HL-60/S4 treated with retinoic acid at 250 ng/mL for 4 days and 3 days (cell line): Measurements from ENCODE around the gene KCNQ1OT1.

Experiments used
- in situ Hi-C: fragments of 300-500 bp; cut with MboI; formaldehyde crosslinking; loops from 2 replicates; pipeline ENCODE4 v1.7.0; 2022; ENCODE audit warnings: low sequenced_read_pairs

KCNQ1OT1 gene

DNA sequence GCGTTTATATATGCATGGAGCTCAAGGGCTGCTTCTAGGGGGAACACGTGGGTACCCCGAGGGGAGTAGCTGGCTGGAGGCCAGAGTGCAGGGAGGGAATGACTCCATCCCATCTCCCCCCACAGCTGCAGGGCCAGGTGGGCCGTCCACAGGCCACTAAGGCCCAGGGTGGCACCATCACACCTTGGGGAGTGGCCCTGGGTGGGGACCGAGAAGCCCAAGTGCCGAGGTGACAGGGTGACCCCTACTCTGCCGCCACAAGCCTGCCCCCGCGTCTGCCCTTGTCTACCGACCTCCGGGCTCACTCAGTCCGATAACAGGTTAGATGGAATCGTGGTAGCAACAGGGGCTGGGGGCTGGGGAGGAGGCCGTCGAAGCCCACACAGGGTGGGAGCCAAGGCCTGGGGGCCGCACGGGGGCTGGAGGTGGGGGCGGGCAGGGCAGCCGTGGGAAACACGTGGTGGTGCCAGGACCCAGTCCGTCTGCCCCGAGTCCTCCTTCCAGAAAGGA, 125.7 kb downstream of the KCNQ1OT1 start:
- in situ Hi-C loops: no loop called here

DNA sequence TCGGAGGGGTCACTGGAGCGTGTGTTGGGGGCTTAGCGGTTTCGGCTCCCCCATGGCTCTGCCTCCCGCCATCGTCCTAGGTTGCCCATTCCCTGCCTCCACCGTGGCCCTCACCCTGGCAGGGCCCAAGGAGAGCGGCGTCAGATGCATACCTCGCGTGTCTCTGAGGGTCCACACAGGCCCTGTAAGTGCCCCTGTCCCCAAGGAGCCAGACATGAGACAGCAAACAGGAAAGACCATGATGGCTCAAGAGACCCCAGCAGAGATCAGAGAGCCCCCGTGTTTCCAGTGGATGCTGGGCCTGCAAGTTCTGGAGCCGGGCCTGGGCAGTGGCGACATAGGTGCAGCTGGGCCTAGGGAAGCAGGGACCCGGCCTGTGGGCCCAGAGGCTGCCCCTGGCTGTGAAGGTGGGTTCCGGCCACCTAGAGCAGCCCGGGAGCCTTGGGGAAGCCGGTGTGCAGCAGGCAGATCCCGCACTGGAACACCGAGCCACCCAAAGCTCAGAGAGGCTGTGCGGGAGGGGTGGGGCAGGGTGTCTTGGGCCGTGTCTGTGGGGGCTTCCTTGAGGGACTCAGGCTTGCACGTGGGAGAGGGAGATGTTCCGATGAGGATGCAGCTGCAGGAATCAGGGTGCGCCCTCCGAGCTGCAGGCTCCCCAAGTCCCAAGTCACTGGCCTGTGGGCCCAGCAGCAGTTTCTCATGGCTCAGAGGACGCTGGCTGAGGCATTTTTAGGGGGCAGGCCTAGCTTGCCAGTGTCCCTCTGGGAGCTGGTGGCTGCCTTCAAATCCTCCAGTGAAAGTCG, 126.4 kb downstream of the KCNQ1OT1 start:
- in situ Hi-C loops: no loop called here

DNA sequence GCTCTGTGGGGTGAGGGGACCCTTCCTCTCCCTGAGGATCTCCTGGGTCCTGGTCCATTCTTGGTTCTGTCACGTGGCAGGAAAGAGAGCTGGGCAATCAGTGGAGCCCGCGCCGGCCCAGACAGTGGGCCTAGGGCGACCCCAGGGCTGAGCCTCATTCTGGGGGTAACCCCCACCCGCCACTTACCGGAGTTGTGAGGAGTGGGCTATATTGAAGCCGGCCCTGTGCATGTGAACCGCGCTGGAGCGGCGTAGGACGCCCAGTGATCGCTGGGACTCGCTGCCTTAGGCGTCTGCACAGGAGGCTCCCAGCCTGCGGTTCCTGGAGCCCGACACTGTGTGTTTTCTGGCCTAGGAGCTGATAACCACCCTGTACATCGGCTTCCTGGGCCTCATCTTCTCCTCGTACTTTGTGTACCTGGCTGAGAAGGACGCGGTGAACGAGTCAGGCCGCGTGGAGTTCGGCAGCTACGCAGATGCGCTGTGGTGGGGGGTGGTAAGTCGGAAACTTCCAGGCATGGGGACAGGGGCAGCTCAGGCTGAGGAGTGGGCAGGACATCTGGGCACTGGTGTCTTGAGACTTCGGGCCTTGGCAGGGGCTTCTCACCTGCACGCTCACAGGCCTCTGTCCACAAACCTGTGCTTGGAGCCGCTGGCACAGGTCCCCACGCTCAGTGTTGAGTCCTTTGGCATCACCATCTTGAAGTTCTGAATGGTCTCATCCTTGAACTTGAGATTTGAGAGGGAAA, 127.1 kb downstream of the KCNQ1OT1 start:
- in situ Hi-C loops: no loop called here

DNA sequence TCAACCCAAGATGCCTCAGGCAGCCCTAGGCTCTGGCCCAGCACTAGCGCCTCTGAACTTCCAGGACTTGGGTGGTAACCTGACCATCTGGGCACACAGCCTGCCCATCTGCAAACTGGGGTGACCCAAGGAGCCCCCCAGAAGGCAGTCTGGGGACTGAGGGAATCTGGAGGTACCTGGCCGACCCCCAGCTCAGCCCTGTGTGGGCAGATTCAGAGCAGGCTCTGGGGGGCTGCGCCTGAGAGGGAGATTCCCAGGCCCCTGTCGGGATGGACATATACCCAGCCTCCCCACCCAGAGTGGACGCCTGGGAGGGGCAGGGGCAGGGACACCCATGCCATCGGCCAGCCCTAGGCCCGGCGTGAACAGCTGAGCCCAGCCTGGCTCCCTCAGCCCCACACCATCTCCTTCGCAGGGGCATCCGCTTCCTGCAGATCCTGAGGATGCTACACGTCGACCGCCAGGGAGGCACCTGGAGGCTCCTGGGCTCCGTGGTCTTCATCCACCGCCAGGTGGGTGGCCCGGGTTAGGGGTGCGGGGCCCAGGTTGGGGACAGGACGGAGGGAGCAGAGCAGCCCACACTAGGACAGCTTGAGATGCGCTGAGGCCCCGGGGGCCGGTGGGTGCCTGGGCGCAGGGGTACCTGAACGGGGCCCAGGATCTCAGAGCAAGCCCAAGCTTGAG, 128.1 kb downstream of the KCNQ1OT1 start:
- in situ Hi-C loops: no loop called here

DNA sequence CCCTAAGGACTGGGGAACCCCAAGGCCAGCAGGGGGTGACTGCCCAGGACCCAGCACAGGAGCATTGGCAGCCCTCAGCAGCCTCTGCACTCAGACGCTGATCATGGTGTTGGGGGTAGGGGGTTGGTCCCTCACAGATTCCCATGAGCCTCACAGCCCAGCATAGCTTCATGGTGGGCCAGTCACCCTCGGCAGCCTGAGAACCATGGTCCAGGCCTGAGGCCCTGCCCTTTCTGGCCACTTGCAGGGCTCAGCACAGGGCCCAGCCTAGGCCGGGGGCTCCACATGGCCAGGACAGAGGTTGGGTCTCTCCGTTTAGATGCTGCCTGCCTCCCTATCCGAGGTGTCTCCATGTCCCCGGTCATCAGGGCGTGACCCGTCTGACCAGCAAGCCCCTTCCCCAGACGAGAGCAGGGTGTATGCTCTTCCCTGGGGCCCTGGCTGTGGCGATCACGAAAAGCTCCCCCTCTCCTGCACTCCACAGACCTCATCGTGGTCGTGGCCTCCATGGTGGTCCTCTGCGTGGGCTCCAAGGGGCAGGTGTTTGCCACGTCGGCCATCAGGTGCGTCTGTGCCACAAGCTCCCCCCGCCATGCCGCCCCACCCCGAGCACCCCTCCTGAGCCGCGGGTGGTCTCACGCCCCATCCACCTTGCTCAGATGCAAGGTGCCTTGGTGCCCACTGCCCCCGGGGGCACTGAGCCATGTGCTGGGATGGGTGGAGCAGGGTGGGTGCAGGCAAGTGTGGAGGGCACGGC, 128.8 kb downstream of the KCNQ1OT1 start:
- in situ Hi-C loops: no loop called here

DNA sequence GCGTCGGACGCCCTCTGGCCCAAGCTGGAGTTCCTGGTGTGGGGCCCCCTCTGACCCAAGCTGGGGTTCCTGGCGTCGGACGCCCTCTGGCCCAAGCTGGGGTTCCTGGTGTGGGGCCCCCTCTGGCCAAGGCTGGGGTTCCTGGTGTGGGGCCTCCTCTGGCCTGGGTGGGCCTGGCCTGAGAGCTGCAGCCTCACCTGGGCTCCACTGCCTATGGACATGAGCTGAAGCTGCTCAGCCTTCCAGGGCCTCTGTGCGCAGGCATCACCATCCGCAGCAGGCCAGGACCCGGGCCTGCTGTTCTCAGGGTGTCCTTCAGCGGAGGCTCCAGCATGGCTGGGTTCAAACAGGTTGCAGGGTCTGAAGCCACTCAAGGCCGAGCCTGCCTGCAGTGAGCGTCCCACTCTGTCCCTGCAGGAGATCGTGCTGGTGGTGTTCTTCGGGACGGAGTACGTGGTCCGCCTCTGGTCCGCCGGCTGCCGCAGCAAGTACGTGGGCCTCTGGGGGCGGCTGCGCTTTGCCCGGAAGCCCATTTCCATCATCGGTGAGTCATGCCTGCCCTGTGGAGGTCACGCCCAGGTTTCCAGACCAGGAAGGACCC, 129.5 kb downstream of the KCNQ1OT1 start:
- in situ Hi-C loops: no loop called here

DNA sequence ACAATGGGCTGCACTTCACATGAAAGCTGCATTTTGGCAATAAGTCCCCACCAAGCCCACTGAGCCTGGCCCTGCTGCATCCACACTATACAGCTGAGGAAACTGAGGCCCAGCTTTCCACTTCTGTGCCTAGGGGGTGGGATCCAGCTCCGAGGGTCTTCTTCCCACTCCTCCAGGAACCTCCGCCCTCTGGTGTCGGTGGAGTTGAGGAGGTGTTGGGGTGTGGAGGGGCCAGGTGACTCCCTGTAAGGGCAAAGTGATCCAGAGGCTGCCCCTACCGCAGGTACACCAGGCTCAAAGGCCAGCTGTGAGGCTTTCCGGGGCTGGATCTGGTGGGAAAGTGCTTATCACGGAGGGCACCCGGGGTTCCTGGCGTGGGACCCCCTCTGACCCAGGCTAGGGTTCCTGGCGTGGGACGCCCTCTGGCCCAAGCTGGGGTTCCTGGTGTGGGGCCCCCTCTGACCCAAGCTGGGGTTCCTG, 130.0 kb downstream of the KCNQ1OT1 start:
- in situ Hi-C loops: no loop called here

DNA sequence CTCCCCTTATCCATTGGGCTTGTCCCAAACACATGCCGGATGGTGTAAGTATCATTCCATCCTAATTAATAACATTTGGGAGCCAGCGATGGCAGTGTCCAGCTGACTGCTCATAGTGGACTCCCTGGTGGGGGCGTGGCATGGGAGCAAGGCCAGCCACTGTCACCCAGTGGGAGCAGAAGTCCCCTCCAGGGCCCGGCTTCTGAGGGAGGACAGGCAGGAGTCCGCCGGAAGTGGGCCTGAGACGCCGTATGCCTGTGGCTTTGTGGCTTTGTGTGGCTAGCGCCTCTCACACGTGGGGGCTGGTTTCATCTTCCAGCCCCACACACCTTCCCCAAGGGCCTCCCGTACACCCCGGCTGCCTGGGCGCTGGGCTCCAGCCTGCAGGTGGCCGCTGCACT, 130.5 kb downstream of the KCNQ1OT1 start:
- in situ Hi-C loops: no loop called here

DNA sequence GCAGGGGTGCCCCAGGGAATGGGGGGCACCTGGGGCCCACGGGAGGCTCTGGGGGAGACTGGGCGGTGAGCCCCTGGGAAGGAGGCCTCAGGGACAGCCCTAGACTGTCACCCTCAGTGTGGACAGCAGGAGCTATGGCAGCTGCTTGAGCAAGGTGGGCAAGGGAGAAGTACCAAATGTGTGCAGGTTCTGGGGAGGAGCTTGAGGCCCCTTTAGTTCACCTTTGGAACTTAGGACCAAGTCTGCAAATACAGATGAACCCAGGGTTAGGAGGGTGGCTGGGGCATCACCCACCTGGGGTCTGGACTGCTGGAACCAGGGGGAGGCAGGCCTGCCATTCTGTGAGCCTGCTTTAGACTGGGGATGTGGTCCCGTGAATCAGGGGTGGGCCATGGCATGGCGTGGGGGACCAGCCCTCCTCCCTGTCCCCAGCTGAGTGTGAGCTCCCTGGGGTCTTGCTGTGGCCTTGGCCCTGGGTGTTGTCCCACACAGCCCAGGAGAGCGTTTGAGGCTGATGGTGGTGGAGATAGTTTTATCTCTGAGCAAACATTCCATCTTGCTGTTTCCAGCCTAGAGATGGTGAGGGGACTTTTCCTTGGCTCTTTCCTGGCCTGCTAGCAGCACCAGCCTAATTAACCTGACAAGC, 132.6 kb downstream of the KCNQ1OT1 start:
- in situ Hi-C loops: no loop called here

DNA sequence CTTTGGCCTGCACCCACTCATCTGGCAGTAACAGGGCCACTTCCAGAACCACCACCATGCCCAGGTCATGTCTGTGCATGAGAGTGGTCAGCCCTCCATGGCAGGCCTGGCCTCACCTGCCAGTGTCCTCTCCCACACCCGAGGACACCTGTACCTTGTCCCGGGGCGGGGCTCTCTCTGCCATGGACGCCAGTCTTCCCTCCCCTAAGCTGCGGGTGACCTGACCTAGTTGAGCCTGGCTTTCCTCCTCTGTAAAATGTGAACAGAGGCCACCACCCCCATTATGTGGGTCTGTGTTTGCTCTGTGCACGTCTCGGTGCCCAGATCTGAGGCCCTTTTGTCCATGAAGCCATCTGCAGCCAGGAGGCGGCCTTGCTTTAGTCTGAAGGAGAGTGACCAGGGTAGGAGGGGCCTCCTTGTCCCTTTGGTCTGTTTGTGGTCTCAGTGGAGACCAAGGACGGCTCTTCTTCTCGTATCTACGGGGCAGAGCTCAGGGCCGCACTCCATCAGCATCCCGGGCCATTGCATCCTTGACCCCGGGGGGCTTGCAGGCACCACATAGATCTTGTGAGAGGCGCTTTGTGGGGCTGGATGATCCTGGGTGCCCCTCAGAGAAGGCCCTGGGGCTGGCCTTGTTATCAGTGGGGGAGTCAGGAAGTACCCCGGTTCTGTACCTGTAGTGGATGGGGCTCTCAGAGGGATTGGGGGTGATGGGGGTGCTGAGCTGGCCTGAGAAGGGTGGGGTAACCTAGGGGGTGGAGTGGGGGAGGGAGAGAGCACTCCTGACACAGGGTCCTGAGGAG, 133.4 kb downstream of the KCNQ1OT1 start:
- in situ Hi-C loops: no loop called here

DNA sequence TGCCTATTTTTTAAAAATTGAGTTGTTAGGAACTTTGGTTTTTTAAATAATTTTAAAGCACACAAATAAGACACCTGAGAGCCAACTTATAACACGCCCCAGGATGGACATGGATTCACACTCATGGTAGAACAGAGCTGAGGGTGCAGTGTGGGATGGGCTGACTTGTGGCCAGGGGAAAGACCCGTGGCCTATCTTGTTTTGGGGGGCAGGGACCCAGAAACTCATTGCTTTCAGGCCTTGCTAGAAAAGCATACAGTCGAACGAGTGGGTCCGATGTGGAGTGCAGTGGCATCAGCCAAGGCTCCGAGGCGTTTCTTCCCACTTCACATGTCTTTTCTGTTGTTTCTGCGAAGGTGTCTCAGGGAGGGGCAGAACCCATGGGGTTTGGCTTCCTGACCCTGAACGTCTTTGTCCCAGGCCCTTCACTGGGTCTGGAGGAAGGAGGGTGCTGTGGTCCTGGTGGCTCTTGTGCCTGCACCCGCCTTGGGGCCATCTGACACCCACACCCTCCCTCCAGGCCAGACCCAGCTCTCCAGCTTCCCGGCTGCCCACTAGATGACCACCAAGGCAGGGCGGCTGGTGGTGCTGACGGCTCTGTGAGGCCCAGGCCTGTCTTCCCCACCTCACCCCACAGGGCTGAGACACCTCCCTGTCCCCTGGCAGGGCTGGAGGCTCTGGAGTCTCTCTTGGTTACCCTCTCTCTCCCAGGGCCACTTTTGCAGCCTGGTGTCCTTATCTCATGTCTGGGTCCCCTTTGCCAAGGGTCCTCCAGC, 134.2 kb downstream of the KCNQ1OT1 start:
- in situ Hi-C loops: no loop called here

DNA sequence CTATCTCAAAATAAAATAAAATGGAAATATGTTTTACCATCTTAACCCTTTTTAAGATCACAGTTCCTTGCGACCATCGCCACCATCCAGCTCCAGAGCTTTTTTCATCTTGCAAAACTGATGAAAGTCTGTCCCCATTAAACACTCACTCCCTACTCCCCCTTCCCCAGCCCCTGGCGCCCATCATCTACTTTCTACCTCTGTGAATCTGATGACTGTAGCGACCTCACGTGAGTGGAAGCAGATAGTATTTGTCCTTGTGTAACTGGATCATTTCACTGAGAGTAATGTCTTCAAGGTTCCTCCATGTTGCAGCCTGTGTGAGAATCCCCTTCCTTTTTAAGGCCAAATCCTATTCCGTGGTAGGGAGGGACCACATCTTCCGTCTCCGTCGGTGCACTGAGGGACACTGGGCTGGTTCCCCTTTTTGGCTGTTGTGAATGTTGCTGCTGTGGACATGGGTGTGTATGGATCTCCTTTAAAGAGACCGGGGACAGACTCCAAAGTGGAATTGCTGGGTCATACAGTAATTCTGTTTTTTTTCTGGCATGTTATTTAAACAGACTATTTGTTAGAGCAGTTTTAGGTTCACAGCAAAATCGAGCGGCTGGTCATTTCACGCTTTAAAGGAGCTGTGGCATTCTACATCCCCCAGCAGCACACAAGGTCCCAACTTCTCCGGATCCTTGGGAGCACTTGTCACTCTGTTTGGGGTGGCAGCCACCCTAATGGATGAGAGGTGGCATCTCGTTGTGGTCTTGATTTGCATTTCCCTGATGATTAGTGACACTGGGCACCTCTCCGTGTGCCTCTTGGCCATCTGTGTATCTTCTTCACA, 135.0 kb downstream of the KCNQ1OT1 start:
- in situ Hi-C loops: no loop called here

DNA sequence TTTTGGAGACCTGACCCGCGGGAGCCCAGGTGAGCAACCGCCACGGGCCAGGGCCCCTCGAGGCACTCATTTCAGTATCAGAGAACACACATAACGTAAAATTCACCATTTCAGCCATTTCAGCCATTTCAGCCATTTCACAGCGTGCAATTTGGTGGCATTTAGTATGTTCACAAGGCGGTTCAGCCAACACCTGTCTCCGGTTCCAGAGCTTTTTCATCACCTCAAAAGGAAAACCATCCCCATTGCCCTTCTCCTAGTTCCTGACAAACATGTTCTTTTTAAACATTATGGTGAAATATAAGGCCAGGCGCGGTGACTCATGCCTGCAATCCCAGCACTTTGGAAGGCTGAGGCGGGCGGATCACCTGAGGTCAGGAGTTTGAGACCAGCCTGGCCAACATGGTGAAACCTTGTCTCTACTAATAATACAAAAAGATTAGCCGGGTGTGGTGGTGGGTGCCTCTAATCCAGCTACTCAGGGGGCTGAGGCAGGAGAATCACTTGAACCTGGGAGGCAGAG, 135.7 kb downstream of the KCNQ1OT1 start:
- in situ Hi-C loops: no loop called here

DNA sequence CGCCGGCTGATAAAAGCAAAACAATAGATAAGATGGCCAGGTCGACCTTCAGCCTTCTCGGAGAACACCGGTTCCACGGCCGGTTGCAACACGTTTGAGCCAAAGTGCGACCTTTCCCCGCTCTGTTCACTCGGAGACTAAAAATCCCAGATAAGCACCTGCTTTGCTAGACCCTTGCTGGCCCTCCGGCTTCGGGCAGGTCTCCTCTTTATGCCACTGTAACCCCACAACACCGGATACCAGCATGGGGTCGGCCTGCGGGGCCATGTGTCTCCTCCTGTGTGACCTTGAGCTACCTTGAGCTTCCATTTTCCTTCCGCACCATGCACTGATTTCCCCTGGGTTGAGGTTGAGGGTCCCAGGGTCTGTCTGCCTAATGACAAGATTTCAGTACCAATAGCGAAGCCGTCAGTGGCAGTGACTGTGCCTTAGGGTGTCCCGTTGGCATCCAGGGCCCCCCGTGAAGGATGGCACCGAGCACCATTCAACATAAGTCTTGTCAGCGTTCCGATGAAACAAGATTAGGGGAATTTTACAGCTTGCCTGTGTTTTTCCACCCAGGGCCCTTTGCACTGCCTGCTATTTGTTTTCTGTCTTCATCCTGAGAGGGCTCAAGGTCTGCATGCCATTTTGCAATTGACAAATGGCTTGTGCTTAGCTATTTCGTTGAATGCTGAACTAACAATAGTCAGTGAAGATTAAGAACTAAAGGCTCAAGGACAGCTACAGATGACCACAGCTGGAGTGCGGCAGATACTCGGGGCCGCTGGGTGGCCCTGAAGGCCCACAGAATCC, 136.4 kb downstream of the KCNQ1OT1 start:
- in situ Hi-C loops: no loop called here

DNA sequence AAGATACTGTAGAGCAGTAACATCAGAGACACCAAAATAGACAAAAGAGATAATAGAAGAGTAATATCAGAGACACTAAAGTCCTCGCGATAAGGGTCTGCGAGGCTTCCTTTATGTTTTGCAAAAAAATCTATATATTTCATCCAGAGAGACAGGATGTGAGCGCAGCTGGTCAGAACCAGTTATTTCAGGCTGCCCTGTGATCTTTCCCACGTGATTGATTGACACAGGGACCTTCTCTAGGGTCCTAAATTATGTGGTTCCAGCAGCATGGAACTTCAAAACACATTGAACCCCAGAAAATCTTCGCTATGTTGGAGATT, 136.9 kb downstream of the KCNQ1OT1 start:
- in situ Hi-C loops: no loop called here
